ENCODE results near the gene NUP214. TPM values are rescaled to one million over a fixed set of nuclear protein-coding genes. Genes with fewer than 3 reads are reported as not detected.

NUP214 gene
- total RNA-seq, 3 donors from 2014 or later, result 56.1 to 57.9 (median 56.5) TPM

GRCh38 chr9:131279196-131279862, 153.9 kb downstream of the NUP214 start:
- H3K4me3 ChIP-seq, result no peak overlapping the region
- ATAC-seq (no peak), DNase-seq (peak in 1 of 3 donors; percentile 47)
- TF ChIP-seq CTCF (IDR thresholded peaks at IDR 0.05), result no peak
- H3K4me1 ChIP-seq (ENCODE audit: low read depth), result peaks cover 4% of the 10 kb centered on the region
- no peaks in the 10 kb centered on the region for H3K36me3 ChIP-seq (ENCODE audit: low read depth)
- intact Hi-C loops (cut with DNase I, micrococcal nuclease), result no loop called here
- no peaks in the 10 kb centered on the region for H3K9me3 ChIP-seq

DNA sequence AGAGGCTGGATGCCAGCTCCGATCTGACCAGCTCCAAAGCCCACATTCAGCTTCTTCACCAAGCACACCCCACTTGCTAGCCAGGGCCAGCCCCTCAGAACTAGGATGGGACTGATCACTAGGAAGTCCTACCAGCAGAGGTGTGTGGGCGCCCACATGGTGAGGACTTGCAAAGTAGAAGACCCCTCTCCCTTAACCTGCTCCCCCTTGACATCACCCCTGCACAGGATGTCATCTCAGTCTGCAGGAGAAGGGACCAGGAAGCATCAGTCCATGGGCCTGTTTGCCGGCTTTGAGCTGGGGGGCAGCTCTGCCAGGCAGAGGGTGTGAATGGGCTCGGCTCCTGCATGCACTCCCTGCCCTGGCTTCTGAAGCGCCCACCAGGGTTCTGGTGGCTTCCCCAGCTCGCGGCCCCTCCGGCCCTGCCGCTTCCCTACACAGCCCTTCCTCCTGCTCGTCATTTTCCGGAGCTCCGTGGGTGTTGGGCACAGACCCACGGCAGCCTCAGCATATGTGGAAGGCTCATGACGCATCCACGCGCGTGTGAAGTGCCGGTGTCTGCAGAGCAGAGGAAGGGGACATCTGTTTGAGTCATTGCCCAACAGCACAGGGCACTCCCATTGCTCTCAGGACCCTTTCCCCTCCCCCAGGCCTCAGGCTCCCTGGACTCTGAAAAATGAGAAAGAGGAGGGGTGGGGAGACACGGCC, 154.6 kb downstream of the NUP214 start:
- intact Hi-C loops (cut with DNase I, micrococcal nuclease), result no loop called here
- no peak for DNase-seq
- Histone ChIP-seq H3K9me3 (no peaks in the 10 kb centered on the region), H3K4me3 (no peak overlapping the region), H3K4me1 (ENCODE audit: low read depth) (peaks cover 4% of the 10 kb centered on the region), H3K36me3 (ENCODE audit: low read depth) (no peaks in the 10 kb centered on the region)
- ATAC-seq, result no peak
- TF ChIP-seq CTCF (IDR thresholded peaks at IDR 0.05), result no peak

- intact Hi-C loops (cut with DNase I, micrococcal nuclease), result no loop called here
- ATAC-seq (no peak), DNase-seq (no peak)
- H3K36me3 ChIP-seq (ENCODE audit: low read depth), result no peaks in the 10 kb centered on the region
- H3K4me3 ChIP-seq, result no peak overlapping the region
- peaks cover 4% of the 10 kb centered on the region for H3K4me1 ChIP-seq (ENCODE audit: low read depth)
- H3K9me3 ChIP-seq, result no peaks in the 10 kb centered on the region
- TF ChIP-seq CTCF (IDR thresholded peaks at IDR 0.05), result no peak
These were observed 155.3 kb downstream of the NUP214 start for GRCh38 chr9:131280660-131281059.

DNA sequence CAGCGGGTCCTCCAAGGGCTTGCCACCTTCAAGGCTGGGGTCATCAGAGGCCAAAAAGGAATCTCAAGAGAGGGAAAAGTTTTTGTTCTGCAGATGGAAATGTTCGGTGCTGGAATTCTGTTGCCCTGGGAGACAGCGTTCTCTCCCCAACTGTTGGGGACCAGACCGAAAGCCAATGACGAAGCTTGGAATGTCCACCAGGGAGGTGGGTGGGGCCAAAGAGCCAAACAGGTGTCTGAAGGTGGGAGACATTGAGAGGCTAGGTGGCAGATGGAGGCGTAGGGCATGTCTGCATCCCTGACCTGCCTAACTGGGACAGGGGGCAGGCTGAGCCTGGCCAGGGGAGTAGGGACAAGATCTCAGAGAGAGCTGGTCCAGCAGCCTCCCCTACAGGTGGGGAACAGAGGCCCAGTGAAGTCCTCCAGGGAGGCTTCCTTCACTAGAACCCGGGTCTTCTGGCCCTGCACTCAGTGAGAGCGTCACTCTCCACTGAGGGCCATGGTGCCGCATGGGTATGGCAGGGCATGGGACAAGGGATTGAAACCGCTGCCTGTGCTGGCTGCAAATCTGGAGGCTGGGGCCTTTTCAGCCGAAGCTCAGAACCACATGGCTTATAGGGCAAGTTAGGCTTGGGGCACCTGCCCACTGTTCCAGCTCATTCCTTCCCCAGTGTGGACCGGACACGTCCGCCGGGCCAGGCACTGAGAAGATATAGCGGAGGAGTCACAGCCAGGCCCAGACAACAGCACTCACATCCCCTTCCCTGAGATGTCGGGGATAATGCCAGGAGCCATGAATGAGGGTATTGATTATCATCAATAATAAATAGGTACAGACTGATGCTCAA, 156.0 kb downstream of the NUP214 start:
- TF ChIP-seq CTCF (IDR thresholded peaks at IDR 0.05), result no peak
- Histone ChIP-seq H3K36me3 (ENCODE audit: low read depth) (no peaks in the 10 kb centered on the region), H3K4me1 (ENCODE audit: low read depth) (peaks cover under 1% of the 10 kb centered on the region), H3K4me3 (no peak overlapping the region), H3K9me3 (no peaks in the 10 kb centered on the region)
- intact Hi-C loops (cut with DNase I, micrococcal nuclease), result no loop called here
- DNase-seq, result no peak
- no peak for ATAC-seq

- intact Hi-C loops (cut with DNase I, micrococcal nuclease), result no loop called here
- TF ChIP-seq CTCF (IDR thresholded peaks at IDR 0.05), result no peak
- Histone ChIP-seq H3K9me3 (no peaks in the 10 kb centered on the region), H3K4me3 (no peak overlapping the region), H3K4me1 (ENCODE audit: low read depth) (no peaks in the 10 kb centered on the region), H3K36me3 (ENCODE audit: low read depth) (no peaks in the 10 kb centered on the region)
- ATAC-seq (no peak), DNase-seq (no peak)
These were observed 156.8 kb downstream of the NUP214 start for GRCh38 chr9:131282175-131282574.
